Dedifferentiated amniotic fluid mesenchymal stem cell (primary cell): ENCODE data around the gene LTF.
"Not testable (repeated sequence)": the region's sequence is repeated elsewhere in the genome, so short reads cannot be mapped to it uniquely, and the experiment has no call there.

ENCODE experiments used
- DNase-seq: peaks from one replicate; pipeline ENCODE4 v3.0.0-alpha.2; 2016; ENCODE audit errors: extremely low spot score

LTF gene

GRCh38 chr3:46440531-46441294, 24.0 kb downstream of the LTF start:
- no peak for DNase-seq

GRCh38 chr3:46438831-46439230, 25.9 kb downstream of the LTF start:
- no peak for DNase-seq

DNA sequence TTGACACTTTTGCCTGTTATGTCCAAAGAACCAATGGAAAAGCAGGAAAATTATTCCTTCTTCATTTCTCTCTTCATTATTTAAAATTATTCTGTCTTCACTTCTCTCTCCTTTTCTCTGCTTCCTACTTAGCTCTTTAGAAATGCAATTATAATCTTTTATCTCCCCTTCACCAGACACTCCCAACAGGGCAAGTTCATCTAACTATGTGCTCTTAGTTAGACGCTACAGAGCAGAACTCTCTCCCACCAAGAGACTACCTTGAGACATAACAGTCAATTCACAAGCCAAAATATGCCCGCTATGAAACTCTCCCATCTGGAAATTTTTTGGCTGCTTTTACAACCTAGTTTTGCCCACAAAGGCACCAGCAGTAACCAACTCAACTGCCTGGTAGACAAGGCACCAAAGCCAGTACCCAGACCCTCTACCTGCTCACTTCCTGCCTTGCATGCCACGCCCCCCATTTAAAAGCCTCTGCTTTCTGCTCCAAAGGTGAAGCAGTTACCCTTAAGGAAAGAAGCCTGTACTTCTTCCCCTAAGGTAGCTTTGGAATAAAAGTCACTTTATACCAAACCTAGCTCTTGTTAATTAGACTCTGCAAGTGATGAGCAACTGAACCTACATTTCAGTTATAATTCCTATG, 29.5 kb downstream of the LTF start:
- no peak for DNase-seq

DNA sequence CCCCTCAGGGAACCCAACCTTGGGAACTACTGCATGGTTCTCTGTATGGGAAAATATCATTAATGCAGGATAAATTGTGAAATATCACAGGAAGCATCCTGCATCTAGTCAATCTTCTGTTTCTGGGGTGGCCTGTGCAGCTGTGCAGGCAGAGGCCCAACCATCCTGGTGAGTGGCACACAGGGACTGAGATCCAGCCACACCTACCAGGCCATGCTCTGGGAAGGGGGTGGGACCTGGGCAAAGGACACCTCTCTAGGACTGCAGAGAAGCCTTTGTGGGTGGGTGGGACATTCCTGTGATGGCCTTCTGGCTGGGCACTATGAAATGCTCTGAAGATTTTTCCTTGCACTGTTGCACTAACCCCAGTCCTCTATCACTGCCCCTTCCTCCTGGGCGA, 30.9 kb downstream of the LTF start:
- no peak for DNase-seq

- DNase-seq: not testable (repeated sequence)
Observed at GRCh38 chr3:46433118-46433517, 31.6 kb downstream of the LTF start.

DNA sequence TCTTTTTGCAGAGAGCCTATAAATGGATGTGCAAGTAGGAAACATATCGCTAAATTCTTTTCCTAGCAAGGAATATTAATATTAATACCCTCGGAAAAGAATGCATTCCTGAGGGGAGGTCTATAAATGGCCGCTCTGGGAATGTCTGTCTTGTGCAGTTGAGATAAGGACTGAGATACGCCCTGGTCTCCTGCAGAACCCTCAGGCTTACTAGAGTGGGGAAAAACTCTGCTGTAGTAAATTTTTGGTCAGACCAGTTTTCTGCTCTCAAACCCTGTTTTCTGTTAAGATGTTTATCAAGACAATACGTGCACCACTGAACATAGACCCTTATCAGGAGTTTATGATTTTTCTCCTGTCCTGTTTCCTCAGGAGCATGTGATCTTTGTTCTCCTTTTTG, 32.8 kb downstream of the LTF start:
- not testable (repeated sequence) for DNase-seq

DNA sequence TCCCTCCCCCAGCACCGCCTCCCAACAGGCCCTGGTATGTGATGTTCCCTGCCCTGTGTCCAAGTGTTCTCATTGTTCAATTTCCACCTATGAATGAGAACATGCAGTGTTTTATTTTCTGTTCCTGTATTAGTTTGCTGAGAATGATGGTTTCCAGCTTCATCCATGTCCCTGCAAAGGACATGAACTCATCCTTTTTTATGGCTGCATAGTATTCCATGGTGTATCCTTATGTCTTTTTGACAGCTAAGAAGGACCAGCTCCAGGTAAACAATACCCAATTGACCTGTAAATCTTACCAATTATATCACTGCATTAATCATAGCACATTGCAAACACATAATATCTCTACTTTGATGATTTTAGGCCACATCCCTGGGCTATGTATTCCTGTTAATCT, 33.8 kb downstream of the LTF start:
- DNase-seq: not testable (repeated sequence)

GRCh38 chr3:46429671-46430070, 35.0 kb downstream of the LTF start:
- no peak for DNase-seq

DNA sequence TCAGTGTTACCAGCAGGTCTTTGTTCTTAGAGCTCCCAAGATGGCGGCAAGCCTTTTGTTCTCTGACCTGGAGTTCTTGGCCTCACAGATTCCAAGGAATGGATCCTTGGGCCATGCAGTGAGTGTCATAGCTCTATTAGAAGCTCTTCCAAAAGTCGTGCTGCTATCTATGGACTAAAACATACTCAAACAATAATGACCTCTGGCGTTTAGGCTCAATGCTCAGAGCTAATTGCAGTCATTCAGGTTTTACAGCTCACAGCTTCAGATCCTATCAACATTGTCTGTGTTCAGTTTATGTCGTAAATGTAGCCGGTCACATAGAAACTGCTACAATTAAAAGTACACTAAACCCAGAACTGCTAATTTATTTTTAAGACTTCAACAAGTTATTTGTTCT, 35.5 kb downstream of the LTF start:
- no peak for DNase-seq

- no peak for DNase-seq
Observed at GRCh38 chr3:46427916-46428833, 36.5 kb downstream of the LTF start.

GRCh38 chr3:46427404-46427803, 37.3 kb downstream of the LTF start:
- DNase-seq: not testable (repeated sequence)

DNA sequence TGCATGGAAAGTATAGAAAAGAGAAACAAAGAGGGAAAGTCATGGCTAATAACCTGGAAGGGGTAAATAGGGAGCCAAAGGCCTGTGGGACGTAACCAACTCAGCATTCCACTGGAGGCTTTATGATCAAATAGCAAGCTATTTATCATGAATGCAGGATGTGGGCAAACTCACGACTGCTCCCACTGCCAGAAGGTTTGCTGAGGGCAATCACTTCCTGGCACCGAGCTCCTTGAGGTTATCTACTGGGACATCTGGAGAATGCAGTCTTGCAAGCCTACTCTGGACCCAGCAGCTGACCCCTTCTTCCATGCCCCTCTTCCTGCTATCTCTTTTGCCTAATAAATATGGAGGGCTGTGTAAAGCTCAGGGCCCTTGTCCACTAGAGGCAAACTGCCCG, 38.2 kb downstream of the LTF start:
- DNase-seq: not testable (repeated sequence)

DNA sequence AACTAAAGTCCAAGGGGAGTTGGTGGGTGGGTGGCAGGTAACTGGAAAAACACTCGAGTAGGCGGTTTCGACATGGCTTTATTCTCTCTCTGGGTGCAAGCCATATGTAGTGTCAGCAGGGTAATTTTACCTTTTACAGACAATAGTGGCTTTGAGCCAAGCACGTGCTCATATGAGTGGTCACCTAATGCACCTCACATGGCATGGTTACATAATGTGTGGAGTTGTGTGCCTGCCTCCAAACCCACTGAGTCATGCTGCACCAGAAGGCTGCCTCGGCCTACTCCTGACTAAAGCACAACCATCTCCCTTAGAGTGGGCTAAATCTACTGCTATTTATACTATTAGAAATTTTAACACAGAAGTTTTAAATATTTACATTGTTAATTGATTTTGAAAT, 41.1 kb downstream of the LTF start:
- no peak for DNase-seq

GRCh38 chr3:46422617-46423016, 42.1 kb downstream of the LTF start:
- DNase-seq: no peak

- DNase-seq: no peak
Observed at GRCh38 chr3:46420931-46421330, 43.8 kb downstream of the LTF start.

DNA sequence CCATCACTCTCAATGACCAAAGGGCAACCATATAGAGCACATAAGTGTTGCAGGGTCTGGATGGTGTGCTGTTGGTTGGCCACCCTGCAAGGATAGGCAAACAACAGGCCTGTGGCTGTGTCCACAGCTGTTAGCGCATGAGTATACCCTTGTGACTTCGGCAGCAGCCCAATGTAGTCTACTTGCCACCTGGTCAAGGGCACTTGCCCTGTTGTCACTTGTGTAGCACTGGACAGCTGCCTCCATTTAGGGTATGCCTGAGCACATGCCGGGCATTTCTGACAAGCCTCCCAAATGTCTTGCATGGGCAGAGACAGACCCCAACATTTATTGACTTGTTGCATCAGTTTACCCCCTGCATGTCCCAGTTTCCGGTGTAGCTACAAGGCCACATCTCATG, 44.9 kb downstream of the LTF start:
- no peak for DNase-seq

DNA sequence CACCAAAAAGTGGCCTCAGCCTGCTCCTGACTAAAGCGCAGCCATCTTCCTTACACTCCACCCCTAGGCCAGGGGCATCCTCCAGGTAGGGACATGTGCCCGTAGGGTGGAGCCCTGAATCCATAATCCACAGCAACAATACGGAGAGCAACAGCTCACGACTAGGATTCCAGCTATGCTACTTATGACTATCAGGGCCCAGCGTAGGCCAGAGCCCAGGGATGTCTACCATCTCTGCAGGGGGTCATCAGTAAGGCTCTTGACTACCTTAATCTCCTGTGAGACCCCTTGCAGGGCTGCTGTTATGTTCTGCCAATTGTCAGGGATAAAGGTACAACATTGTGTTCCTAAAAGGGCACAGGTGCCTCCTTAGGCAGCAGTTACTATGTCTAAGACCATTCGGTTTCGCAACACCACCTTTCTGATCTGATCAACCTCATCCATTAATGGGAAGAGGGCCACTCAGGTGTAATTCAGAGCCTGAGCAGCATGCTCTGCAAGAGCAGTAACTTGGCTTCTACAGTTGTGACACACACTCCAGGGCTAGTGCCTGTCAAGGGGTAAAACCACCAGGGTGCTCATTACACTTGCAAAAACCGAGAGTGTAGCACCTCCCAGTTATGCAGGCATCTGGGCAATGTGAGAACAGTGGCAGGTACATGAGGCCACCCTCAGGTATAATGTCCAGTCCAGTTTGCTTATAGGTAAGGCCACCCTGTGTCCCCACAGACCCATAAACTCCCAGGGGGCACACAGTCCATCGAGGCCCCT, 46.7 kb downstream of the LTF start:
- no peak for DNase-seq

GRCh38 chr3:46416811-46417510, 47.7 kb downstream of the LTF start:
- DNase-seq: no peak

DNA sequence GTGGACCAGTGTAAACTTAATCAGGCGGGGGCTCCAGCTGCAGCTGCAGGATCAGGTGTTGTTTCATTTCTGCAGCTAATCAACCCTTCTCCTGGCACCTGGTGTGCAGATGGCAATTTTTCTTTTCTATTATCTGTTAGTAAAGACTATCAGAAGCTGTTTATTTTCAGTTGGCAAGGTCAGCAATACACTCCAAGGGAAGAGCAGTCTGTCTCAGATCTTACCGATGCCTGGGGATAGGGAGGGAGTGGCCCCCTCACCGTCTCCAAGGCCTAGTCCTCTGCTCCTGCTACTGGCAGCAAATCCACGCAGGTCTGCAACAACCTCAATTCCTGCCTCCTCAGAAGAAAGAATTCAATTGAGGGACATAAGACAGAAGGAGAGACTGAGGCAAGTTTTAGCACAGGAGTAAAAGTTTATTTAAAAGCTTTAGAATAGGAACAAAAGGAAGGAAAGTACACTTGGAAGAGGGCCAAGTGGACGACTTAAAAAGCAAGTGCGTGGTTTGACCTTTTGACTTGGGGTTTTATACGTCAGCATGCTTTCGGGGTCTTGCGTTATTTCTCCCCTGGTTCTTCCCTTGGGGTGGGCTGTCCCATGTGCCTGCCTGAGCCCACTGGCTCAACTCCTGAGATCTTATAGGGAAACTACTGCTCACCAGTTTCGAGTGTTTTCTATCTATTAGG, 48.4 kb downstream of the LTF start:
- DNase-seq: no peak

- DNase-seq: no peak
Observed at GRCh38 chr3:46414739-46415138, 50.0 kb downstream of the LTF start.

- no peak for DNase-seq
Observed at GRCh38 chr3:46413951-46414350, 50.8 kb downstream of the LTF start.
